ENCODE data around the gene NR1D2. TPM values are rescaled to one million over a fixed set of nuclear protein-coding genes. Genes with fewer than 3 reads are reported as not detected.
A peak's percentile ranks its signal among the peaks of the same experiment; 100 is the strongest.

Gene NR1D2
- total and polyA plus RNA-seq, 8 donors, result 5.5 to 105 (median 19.8) TPM

- DNase-seq, result no peak
- no peaks in the 10 kb centered on the region for H3K9me3 ChIP-seq
- no peaks in the 10 kb centered on the region for H3K27me3 ChIP-seq
- 87 to 93% (median 89%) methylated on average over 3 to 4 of the region's 4 CpGs for WGBS, 5 donors
- H3K4me1 ChIP-seq, result peaks cover 0 to 13% (median 7%) of the 10 kb centered on the region in 4 donors
- no peaks in the 10 kb centered on the region for H3K36me3 ChIP-seq
- H3K4me3 ChIP-seq, result no peak overlapping the region
- intact Hi-C loops (cut with DNase I; ENCODE audit: low total_unique reads), result no loop called here
- no peak for TF ChIP-seq EP300 (IDR thresholded peaks at IDR 0.05)
- no peak for TF ChIP-seq POLR2A (IDR thresholded peaks at IDR 0.05)
- no peak for TF ChIP-seq POLR2AphosphoS5 (IDR thresholded peaks at IDR 0.05)
- no peak for TF ChIP-seq CTCF (IDR thresholded peaks at IDR 0.05)
- no peak overlapping the region for H3K27ac ChIP-seq
These were observed 3.6 kb upstream of the NR1D2 start for GRCh38 chr3:23941440-23941839.

GRCh38 chr3:23942546-23942945, 2.5 kb upstream of the NR1D2 start:
- Histone ChIP-seq H3K27me3 (no peaks in the 10 kb centered on the region), H3K9me3 (no peaks in the 10 kb centered on the region), H3K27ac (no peak overlapping the region), H3K4me3 (no peak overlapping the region), H3K36me3 (no peaks in the 10 kb centered on the region), H3K4me1 (peaks cover 8 to 24% (median 17%) of the 10 kb centered on the region in 4 donors)
- WGBS, 5 donors, result 85 to 93% (median 90%) methylated on average over 11 of the region's 11 CpGs
- intact Hi-C loops (cut with DNase I; ENCODE audit: low total_unique reads), result no loop called here
- TF ChIP-seq POLR2AphosphoS5 (IDR thresholded peaks at IDR 0.05) (no peak), CTCF (IDR thresholded peaks at IDR 0.05) (no peak), POLR2A (IDR thresholded peaks at IDR 0.05) (no peak), EP300 (IDR thresholded peaks at IDR 0.05) (no peak)
- no peak for DNase-seq

GRCh38 chr3:23944007-23944783, 891 bp upstream of the NR1D2 start:
- intact Hi-C loops (cut with DNase I; ENCODE audit: low total_unique reads), result no loop called here
- no peaks in the 10 kb centered on the region for H3K27me3 ChIP-seq

GRCh38 chr3:23945663-23945912, 502 bp downstream of the NR1D2 start:
- H3K27ac ChIP-seq, result peak overlapping the region; percentile 96 to 100 (median 100)
- no peaks in the 10 kb centered on the region for H3K36me3 ChIP-seq
- H3K4me3 ChIP-seq, result peak overlapping the region; percentile 65 to 96 (median 86)
- no peaks in the 10 kb centered on the region for H3K27me3 ChIP-seq
- TF ChIP-seq POLR2AphosphoS5 (IDR thresholded peaks at IDR 0.05) (peak in 2 of 3 donors; percentile 69 to 89), POLR2A (IDR thresholded peaks at IDR 0.05) (no peak)
- DNase-seq, result no peak
- WGBS, 5 donors, result 0 to 1% (median 0%) methylated on average over 1 to 38 of the region's 39 CpGs
- intact Hi-C loops (cut with DNase I; ENCODE audit: low total_unique reads), result no loop called here
- H3K4me1 ChIP-seq, result peaks cover 28 to 55% (median 48%) of the 10 kb centered on the region in 4 donors
- no peaks in the 10 kb centered on the region for H3K9me3 ChIP-seq

More at GRCh38 chr3:23944007-23944783, 891 bp upstream of the NR1D2 start:
- Histone ChIP-seq H3K4me1 (peaks cover 15 to 41% (median 34%) of the 10 kb centered on the region in 4 donors), H3K4me3 (peak overlapping the region; percentile 65 to 96 (median 86)), H3K9me3 (no peaks in the 10 kb centered on the region), H3K27ac (peak overlapping the region; percentile 88 to 100 (median 98)), H3K36me3 (no peaks in the 10 kb centered on the region)
- TF ChIP-seq EP300 (IDR thresholded peaks at IDR 0.05) (no peak), CTCF (IDR thresholded peaks at IDR 0.05) (no peak), POLR2AphosphoS5 (IDR thresholded peaks at IDR 0.05) (no peak), POLR2A (IDR thresholded peaks at IDR 0.05) (no peak)
- WGBS, 5 donors, result 6 to 8% (median 7%) methylated on average over 13 of the region's 13 CpGs
- peak in 1 of 2 donors; percentile 52 for DNase-seq

Measured in stomach (tissue), 9 donors.